KMS-11 (cell line): ENCODE measurements around the gene SYCP1.

Source experiments
- H2AFZ ChIP-seq: fragments of 200-600 bp; sonication (generic); 2 replicates; pipeline ENCODE4 v1.6.1; 2016; ENCODE audit warnings: antibody characterized with exemption, mixed run types, low read depth
- H3K27ac ChIP-seq: fragments of 200-600 bp; sonication (generic); 2 replicates; pipeline ENCODE4 v1.6.1; 2016; ENCODE audit warnings: mild to moderate bottlenecking, mixed run types
- H3K27me3 ChIP-seq: fragments of 200-600 bp; sonication (generic); 2 replicates; pipeline ENCODE4 v1.6.1; 2017; ENCODE audit warnings: mild to moderate bottlenecking, low read depth, mixed run types, moderate library complexity; ENCODE audit not compliant: insufficient read depth
- H3K36me3 ChIP-seq: fragments of 200-600 bp; sonication (generic); 2 replicates; pipeline ENCODE4 v1.6.1; 2017; ENCODE audit warnings: mild to moderate bottlenecking, mixed run types; ENCODE audit not compliant: insufficient read depth
- H3K4me1 ChIP-seq: fragments of 200-600 bp; sonication (generic); 2 replicates; pipeline ENCODE4 v1.6.1; 2016; ENCODE audit warnings: mild to moderate bottlenecking, low read depth, mixed run types; ENCODE audit not compliant: poor library complexity, severe bottlenecking
- H3K4me2 ChIP-seq: fragments of 200-600 bp; sonication (generic); 2 replicates; pipeline ENCODE4 v1.7.0; 2016; ENCODE audit warnings: mild to moderate bottlenecking, mixed run types
- H3K4me3 ChIP-seq: fragments of 200-600 bp; sonication (generic); IDR thresholded peaks from 2 replicates; pipeline ENCODE4 v1.6.1; 2017; ENCODE audit warnings: low read depth, low read length, mixed read lengths; ENCODE audit not compliant: insufficient read depth
- H3K79me2 ChIP-seq: fragments of 200-600 bp; sonication (generic); 2 replicates; pipeline ENCODE4 v1.6.1; 2016; ENCODE audit warnings: low read depth, mixed run types; ENCODE audit not compliant: insufficient read depth
- H3K9ac ChIP-seq: fragments of 200-600 bp; sonication (generic); 2 replicates; pipeline ENCODE4 v1.6.1; 2016; ENCODE audit warnings: mild to moderate bottlenecking, mixed run types
- H4K20me1 ChIP-seq: fragments of 200-600 bp; sonication (generic); 2 replicates; pipeline ENCODE4 v1.6.1; 2016; ENCODE audit warnings: mild to moderate bottlenecking, mixed run types; ENCODE audit not compliant: insufficient read depth
- CTCF ChIP-seq: fragments of 200-600 bp; sonication (generic); conservative IDR thresholded peaks from 2 replicates; pipeline ENCODE4 v1.6.1; 2017; ENCODE audit warnings: low read depth, mild to moderate bottlenecking, antibody characterized with exemption, low read length, moderate library complexity, mixed read lengths

Gene SYCP1

GRCh38 chr1:114844270-114844669 is 10.4 kb upstream of the SYCP1 start:
- Histone ChIP-seq H3K27me3 (no peaks in the 10 kb centered on the region), H3K4me1 (no peaks in the 10 kb centered on the region), H2AFZ (no peak overlapping the region), H3K4me3 (no peak overlapping the region), H3K36me3 (no peaks in the 10 kb centered on the region), H3K4me2 (no peak overlapping the region), H3K79me2 (no peaks in the 10 kb centered on the region), H4K20me1 (no peaks in the 10 kb centered on the region), H3K9ac (no peak overlapping the region), H3K27ac (no peak overlapping the region)
- TF ChIP-seq CTCF: no peak

GRCh38 chr1:114853584-114853983 is 1.1 kb upstream of the SYCP1 start:
- H4K20me1 ChIP-seq: no peaks in the 10 kb centered on the region
- no peak overlapping the region for H2AFZ ChIP-seq
- H3K27ac ChIP-seq: no peak overlapping the region
- no peaks in the 10 kb centered on the region for H3K79me2 ChIP-seq
- no peaks in the 10 kb centered on the region for H3K36me3 ChIP-seq
- TF ChIP-seq CTCF: no peak
- no peak overlapping the region for H3K9ac ChIP-seq
- no peaks in the 10 kb centered on the region for H3K4me1 ChIP-seq
- no peak overlapping the region for H3K4me2 ChIP-seq
- no peaks in the 10 kb centered on the region for H3K27me3 ChIP-seq
- H3K4me3 ChIP-seq: no peak overlapping the region

GRCh38 chr1:114861384-114861783 is 6.7 kb downstream of the SYCP1 start:
- Histone ChIP-seq H3K27ac (peak overlapping the region; percentile 5; the same call in 1 of the 2 replicates), H4K20me1 (no peaks in the 10 kb centered on the region), H2AFZ (peak overlapping the region; percentile 42; the same call in 1 of the 2 replicates), H3K4me3 (no peak overlapping the region), H3K9ac (peak overlapping the region; percentile 4; the same call in 1 of the 2 replicates), H3K36me3 (no peaks in the 10 kb centered on the region; the same call in 1 of the 2 replicates), H3K4me1 (peaks cover 15% of the 10 kb centered on the region), H3K4me2 (peak overlapping the region; percentile 81), H3K79me2 (no peaks in the 10 kb centered on the region), H3K27me3 (no peaks in the 10 kb centered on the region)
- no peak for TF ChIP-seq CTCF

GRCh38 chr1:114892194-114892918 is 37.7 kb downstream of the SYCP1 start:
- no peak overlapping the region for H3K4me2 ChIP-seq
- no peak overlapping the region for H3K4me3 ChIP-seq
- no peak overlapping the region for H2AFZ ChIP-seq

More at GRCh38 chr1:114892194-114892918, 37.7 kb downstream of the SYCP1 start:
- H3K79me2 ChIP-seq: no peaks in the 10 kb centered on the region
- H3K36me3 ChIP-seq: no peaks in the 10 kb centered on the region
- H3K9ac ChIP-seq: no peak overlapping the region
- H3K4me1 ChIP-seq: no peaks in the 10 kb centered on the region
- H3K27me3 ChIP-seq: no peaks in the 10 kb centered on the region
- no peaks in the 10 kb centered on the region for H4K20me1 ChIP-seq
- H3K27ac ChIP-seq: no peak overlapping the region
- TF ChIP-seq CTCF: no peak
